ENCODE data around the gene BCL7C. TPM values are rescaled to one million over a fixed set of nuclear protein-coding genes. Genes with fewer than 3 reads are reported as not detected.

The BCL7C gene
- total and polyA plus RNA-seq, 10 of the 15 experiments (the other 5 are each of a cell fraction or from before 2014, with no cell fraction given) = 1.1 to 30.5 (median 13.7) TPM

DNA sequence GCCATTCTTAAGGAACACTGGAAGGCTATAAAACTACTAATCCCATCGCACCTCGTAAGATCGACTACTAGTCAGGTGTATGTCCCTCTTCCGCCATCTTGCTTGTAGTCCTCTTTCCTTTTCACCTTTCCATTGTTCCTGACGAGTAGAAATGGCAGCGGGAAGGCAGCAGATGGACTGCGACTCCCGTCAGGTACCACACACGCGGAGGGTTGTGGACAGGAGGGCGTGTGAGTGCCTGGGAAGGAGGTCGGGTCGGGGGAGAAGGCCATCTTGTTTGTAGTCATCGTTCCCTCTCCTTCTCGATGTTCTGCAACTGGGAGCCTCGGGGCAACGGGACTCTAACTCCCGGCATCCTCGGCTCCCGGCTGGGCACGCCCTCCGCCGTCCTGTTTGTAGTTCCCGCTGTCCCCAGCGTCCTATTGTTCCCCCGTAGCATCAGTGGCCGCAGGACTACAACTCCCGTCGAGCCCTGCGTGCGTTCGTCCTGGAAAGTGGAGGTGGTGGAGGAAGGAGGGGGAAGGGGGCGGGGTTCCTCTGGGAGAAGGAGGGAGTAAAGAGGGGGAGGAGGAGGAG, 29.2 kb upstream of the BCL7C start (continued):
- TF ChIP-seq ZBTB33 (IDR thresholded peaks at IDR 0.05) = no peak
- TF ChIP-seq WRNIP1 (IDR thresholded peaks at IDR 0.05; ENCODE audit: borderline replicate concordance, low read depth, low read length) = peak; percentile 69; the same call in 1 of the 2 replicates
- peak; percentile 81; the same call in 1 of the 2 replicates for TF ChIP-seq ESRRA (IDR thresholded peaks at IDR 0.05; ENCODE audit: low read length)
- no peak for TF ChIP-seq CEBPB (IDR thresholded peaks at IDR 0.05; ENCODE audit: borderline replicate concordance in 1 of 2, low read depth in 2 of 2, low read length in 2 of 2)
- peak; percentile 14; the same call in 1 of the 2 replicates for TF ChIP-seq IRF4 (IDR thresholded peaks at IDR 0.05; ENCODE audit: low read depth, low read length)
- peak; percentile 96 for TF ChIP-seq CREM (IDR thresholded peaks at IDR 0.05; ENCODE audit: low read depth)
- TF ChIP-seq POLR2AphosphoS5 (IDR thresholded peaks at IDR 0.05; ENCODE audit: low read length) = no peak
- TF ChIP-seq, protein P1, sequence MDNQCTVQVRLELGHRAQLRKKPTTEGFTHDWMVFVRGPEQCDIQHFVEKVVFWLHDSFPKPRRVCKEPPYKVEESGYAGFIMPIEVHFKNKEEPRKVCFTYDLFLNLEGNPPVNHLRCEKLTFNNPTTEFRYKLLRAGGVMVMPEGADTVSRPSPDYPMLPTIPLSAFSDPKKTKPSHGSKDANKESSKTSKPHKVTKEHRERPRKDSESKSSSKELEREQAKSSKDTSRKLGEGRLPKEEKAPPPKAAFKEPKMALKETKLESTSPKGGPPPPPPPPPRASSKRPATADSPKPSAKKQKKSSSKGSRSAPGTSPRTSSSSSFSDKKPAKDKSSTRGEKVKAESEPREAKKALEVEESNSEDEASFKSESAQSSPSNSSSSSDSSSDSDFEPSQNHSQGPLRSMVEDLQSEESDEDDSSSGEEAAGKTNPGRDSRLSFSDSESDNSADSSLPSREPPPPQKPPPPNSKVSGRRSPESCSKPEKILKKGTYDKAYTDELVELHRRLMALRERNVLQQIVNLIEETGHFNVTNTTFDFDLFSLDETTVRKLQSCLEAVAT (IDR thresholded peaks at IDR 0.05) = peak; percentile 99
- no peak for TF ChIP-seq NR2C2 (IDR thresholded peaks at IDR 0.05; ENCODE audit: borderline replicate concordance, control insufficient read depth, insufficient read length, low read depth)
- peak; percentile 72 for TF ChIP-seq POLR2A (IDR thresholded peaks at IDR 0.05; ENCODE audit: low read depth, low read length)
- TF ChIP-seq EZH2 (IDR thresholded peaks at IDR 0.05; ENCODE audit: borderline replicate concordance, control insufficient read depth, low read depth, low read length) = no peak
- peak; percentile 93 for TF ChIP-seq HCFC1 (IDR thresholded peaks at IDR 0.05; ENCODE audit: low read length)
- peak; percentile 54 for TF ChIP-seq FOXK2 (IDR thresholded peaks at IDR 0.05)
- no peak for TF ChIP-seq TCF7 (IDR thresholded peaks at IDR 0.05; ENCODE audit: borderline replicate concordance)
- TF ChIP-seq SMARCA5 (IDR thresholded peaks at IDR 0.05) = peak; percentile 16; the same call in 1 of the 2 replicates
- TF ChIP-seq RELA (IDR thresholded peaks at IDR 0.05; ENCODE audit: borderline replicate concordance, partially characterized antibody) = peak; percentile 92
- TF ChIP-seq MAX (IDR thresholded peaks at IDR 0.05; ENCODE audit: low read depth, low read length) = peak; percentile 47; the same call in 1 of the 2 replicates
- TF ChIP-seq SMAD1 (IDR thresholded peaks at IDR 0.05; ENCODE audit: low read depth, partially characterized antibody) = no peak
- TF ChIP-seq NBN (IDR thresholded peaks at IDR 0.05) = no peak
- peak; percentile 87 for TF ChIP-seq CHD2 (IDR thresholded peaks at IDR 0.05; ENCODE audit: borderline replicate concordance, low read depth, low read length)
- no peak for TF ChIP-seq NRF1 (conservative IDR thresholded peaks at IDR 0.05; ENCODE audit: low read depth, low read length)
- peak; percentile 90 for TF ChIP-seq SP1 (IDR thresholded peaks at IDR 0.05; ENCODE audit: low read depth, low read length)
- peak in 1 of 2 experiments; percentile 9; a peak in 1 of 4 replicates for TF ChIP-seq SRF (IDR thresholded peaks at IDR 0.05; ENCODE audit: low read depth in 2 of 2, low read length in 2 of 2)
- no peak for TF ChIP-seq RAD21 (IDR thresholded peaks at IDR 0.05; ENCODE audit: insufficient read depth, low read depth, low read length)
- TF ChIP-seq CREB1 (IDR thresholded peaks at IDR 0.05; ENCODE audit: low read depth) = no peak
- TF ChIP-seq, protein P2, sequence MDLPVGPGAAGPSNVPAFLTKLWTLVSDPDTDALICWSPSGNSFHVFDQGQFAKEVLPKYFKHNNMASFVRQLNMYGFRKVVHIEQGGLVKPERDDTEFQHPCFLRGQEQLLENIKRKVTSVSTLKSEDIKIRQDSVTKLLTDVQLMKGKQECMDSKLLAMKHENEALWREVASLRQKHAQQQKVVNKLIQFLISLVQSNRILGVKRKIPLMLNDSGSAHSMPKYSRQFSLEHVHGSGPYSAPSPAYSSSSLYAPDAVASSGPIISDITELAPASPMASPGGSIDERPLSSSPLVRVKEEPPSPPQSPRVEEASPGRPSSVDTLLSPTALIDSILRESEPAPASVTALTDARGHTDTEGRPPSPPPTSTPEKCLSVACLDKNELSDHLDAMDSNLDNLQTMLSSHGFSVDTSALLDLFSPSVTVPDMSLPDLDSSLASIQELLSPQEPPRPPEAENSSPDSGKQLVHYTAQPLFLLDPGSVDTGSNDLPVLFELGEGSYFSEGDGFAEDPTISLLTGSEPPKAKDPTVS (IDR thresholded peaks at IDR 0.05; ENCODE audit: low read depth, low read length) = no peak
- no peak for TF ChIP-seq ATF3 (IDR thresholded peaks at IDR 0.05; ENCODE audit: borderline replicate concordance, extremely low read depth, low read depth, low read length)
- no peak for TF ChIP-seq MTA3 (IDR thresholded peaks at IDR 0.05; ENCODE audit: borderline replicate concordance, low read length)

Data from GM12878 (cell line).